Smooth muscle cell (in vitro differentiated cells): Measurements from ENCODE around the gene COL6A2. TPM values are rescaled to one million over a fixed set of nuclear protein-coding genes. Genes with fewer than 3 reads are reported as not detected.

Experiments used
- DNase-seq: peaks from one replicate; lab custom pipeline; 2025; ENCODE audit not compliant: unreplicated experiment; lab: John Stamatoyannopoulos, UW
- H2AFZ ChIP-seq: fragments of 200-600 bp; sonication (generic); 2 replicates; pipeline ENCODE4 v1.6.0; 2016; ENCODE audit warnings: antibody characterized with exemption, low read depth, mild to moderate bottlenecking
- H3F3A ChIP-seq: fragments of 200-600 bp; sonication (generic); 2 replicates; pipeline ENCODE4 v1.6.0; 2017; ENCODE audit warnings: antibody characterized with exemption, low read depth
- H3K27ac ChIP-seq: fragments of 200-600 bp; sonication (generic); 2 replicates; pipeline ENCODE4 v1.5.1; 2016; ENCODE audit warnings: low read depth, mild to moderate bottlenecking
- H3K27me3 ChIP-seq: fragments of 200-600 bp; sonication (generic); 2 replicates; pipeline ENCODE4 v1.6.1; 2016; ENCODE audit warnings: low read depth, mild to moderate bottlenecking
- H3K36me3 ChIP-seq: fragments of 200-600 bp; sonication (generic); 2 replicates; pipeline ENCODE4 v1.5.1; 2016; ENCODE audit warnings: low read depth
- H3K4me1 ChIP-seq: fragments of 200-600 bp; sonication (generic); 2 replicates; pipeline ENCODE4 v1.5.1; 2016; ENCODE audit warnings: low read depth
- H3K4me2 ChIP-seq: fragments of 200-600 bp; sonication (generic); 2 replicates; pipeline ENCODE4 v1.6.0; 2016; ENCODE audit warnings: mild to moderate bottlenecking
- H3K4me3 ChIP-seq: fragments of 200-600 bp; sonication (generic); 2 replicates; pipeline ENCODE4 v1.5.1; 2016; ENCODE audit warnings: mild to moderate bottlenecking
- H3K79me2 ChIP-seq: fragments of 200-600 bp; sonication (generic); 2 replicates; pipeline ENCODE4 v1.6.0; 2016; ENCODE audit warnings: low read depth, mild to moderate bottlenecking
- H3K9ac ChIP-seq: fragments of 200-600 bp; sonication (generic); 2 replicates; pipeline ENCODE4 v1.6.0; 2016; ENCODE audit warnings: low read depth
- H3K9me3 ChIP-seq: fragments of 200-600 bp; sonication (generic); replicated peaks from 2 replicates; pipeline ENCODE4 v1.5.1; 2016; ENCODE audit warnings: low read depth
- H4K20me1 ChIP-seq: fragments of 200-600 bp; sonication (generic); 2 replicates; pipeline ENCODE4 v1.6.0; 2016; ENCODE audit warnings: low read depth
- CTCF ChIP-seq: fragments of 200-600 bp; sonication (generic); IDR thresholded peaks from 2 replicates; pipeline ENCODE4 v1.5.1; 2017; ENCODE audit warnings: borderline replicate concordance, mild to moderate bottlenecking, antibody characterized with exemption; ENCODE audit not compliant: insufficient read depth, poor library complexity, severe bottlenecking
- WGBS: methylation state at CpG from one replicate; pipeline ENCODE4 v1.1.7; 2016; ENCODE audit warnings: low lambda C conversion rate; 5-methylcytosine and 5-hydroxymethylcytosine counted together
- polyA plus RNA-seq: library from polyadenylated mRNA; unstranded; fragments of >200 nt; fragmentation: Nextera tagmentation; extraction: Ambion mirVana; gene quantifications from 2 replicates; pipeline ENCODE4 v1.2.1, GENCODE V29; 2016
- total RNA-seq: library from RNA; depleted of rRNA; stranded (reverse); fragments of >200 nt; gene quantifications from 2 replicates; pipeline ENCODE4 v1.2.3, GENCODE V29; 2014

Gene COL6A2
- total and polyA plus RNA-seq, 2 experiments from 2014 or later = 1,570 to 4,089 TPM

- Histone ChIP-seq H3F3A (peaks cover 16% of the 10 kb centered on the region), H3K36me3 (no peaks in the 10 kb centered on the region), H3K27ac (peak overlapping the region; percentile 95), H3K27me3 (no peaks in the 10 kb centered on the region), H3K4me3 (no peak overlapping the region), H3K9me3 (no peaks in the 10 kb centered on the region), H2AFZ (no peak overlapping the region), H3K4me1 (peaks cover 20% of the 10 kb centered on the region), H3K79me2 (no peaks in the 10 kb centered on the region), H4K20me1 (no peaks in the 10 kb centered on the region), H3K4me2 (peak overlapping the region; percentile 78), H3K9ac (peak overlapping the region; percentile 64)
- no peak for DNase-seq
- 96% methylated on average over 23 of the region's 23 CpGs for WGBS
- TF ChIP-seq CTCF = no peak
Measured at GRCh38 chr21:46055863-46056281, 42.0 kb upstream of the COL6A2 start.

GRCh38 chr21:46056450-46056903 lies 41.4 kb upstream of the COL6A2 start:
- no peak for DNase-seq
- no peak overlapping the region for H3K4me3 ChIP-seq
- TF ChIP-seq CTCF = no peak
- no peaks in the 10 kb centered on the region for H3K27me3 ChIP-seq
- WGBS = 35% methylated on average over 26 of the region's 26 CpGs
- peak overlapping the region; percentile 95 for H3K27ac ChIP-seq
- peak overlapping the region; percentile 78 for H3K4me2 ChIP-seq
- H4K20me1 ChIP-seq = no peaks in the 10 kb centered on the region
- H2AFZ ChIP-seq = no peak overlapping the region
- H3K9ac ChIP-seq = peak overlapping the region; percentile 64
- H3K9me3 ChIP-seq = no peaks in the 10 kb centered on the region
- H3F3A ChIP-seq = peaks cover 16% of the 10 kb centered on the region
- no peaks in the 10 kb centered on the region for H3K79me2 ChIP-seq
- H3K4me1 ChIP-seq = peaks cover 25% of the 10 kb centered on the region
- no peaks in the 10 kb centered on the region for H3K36me3 ChIP-seq

- Histone ChIP-seq H4K20me1 (no peaks in the 10 kb centered on the region), H3K36me3 (no peaks in the 10 kb centered on the region), H3K4me3 (no peak overlapping the region), H2AFZ (no peak overlapping the region), H3K79me2 (no peaks in the 10 kb centered on the region), H3K27me3 (no peaks in the 10 kb centered on the region), H3K27ac (peak overlapping the region; percentile 95), H3K4me1 (peaks cover 25% of the 10 kb centered on the region), H3K9me3 (no peaks in the 10 kb centered on the region), H3K4me2 (no peak overlapping the region), H3K9ac (peak overlapping the region; percentile 64), H3F3A (peaks cover 16% of the 10 kb centered on the region)
- DNase-seq = no peak
- WGBS = 85% methylated on average over 25 of the region's 27 CpGs
- no peak for TF ChIP-seq CTCF
Measured at GRCh38 chr21:46057111-46057709, 40.7 kb upstream of the COL6A2 start.

GRCh38 chr21:46057710-46058241 lies 40.1 kb upstream of the COL6A2 start:
- no peak for TF ChIP-seq CTCF
- Histone ChIP-seq H4K20me1 (no peaks in the 10 kb centered on the region), H3F3A (peaks cover 16% of the 10 kb centered on the region), H3K9ac (peak overlapping the region; percentile 40), H3K79me2 (no peaks in the 10 kb centered on the region), H3K27ac (peak overlapping the region; percentile 95), H3K36me3 (no peaks in the 10 kb centered on the region), H3K27me3 (no peaks in the 10 kb centered on the region), H3K4me3 (no peak overlapping the region), H3K9me3 (no peaks in the 10 kb centered on the region), H2AFZ (no peak overlapping the region), H3K4me1 (peaks cover 25% of the 10 kb centered on the region), H3K4me2 (no peak overlapping the region)
- WGBS = 97% methylated on average over 20 of the region's 23 CpGs
- DNase-seq = no peak
